Osteoblast (primary cell): ENCODE results near the gene TSPAN17. TPM values are rescaled to one million over a fixed set of nuclear protein-coding genes. Genes with fewer than 3 reads are reported as not detected.
"Not testable (repeated sequence)": the region's sequence is repeated elsewhere in the genome, so short reads cannot be mapped to it uniquely, and the experiment has no call there.

Experiments
- DNase-seq: peaks from one replicate; pipeline ENCODE4 v3.0.0; 2011; ENCODE audit warnings: low spot score, mixed read lengths; ENCODE audit not compliant: insufficient read length; ENCODE audit errors: missing footprints
- H2AFZ ChIP-seq: 2 replicates; pipeline ENCODE4 v1.6.0; 2011; ENCODE audit warnings: mild to moderate bottlenecking, low read length
- H3K27ac ChIP-seq: 2 replicates; pipeline ENCODE4 v1.5.1; 2011; ENCODE audit warnings: mild to moderate bottlenecking, low read depth, low read length, moderate library complexity
- H3K27me3 ChIP-seq: 2 replicates; pipeline ENCODE4 v1.6.0; 2012; ENCODE audit warnings: mild to moderate bottlenecking, control low read depth, inconsistent platforms, low read length, moderate library complexity; ENCODE audit not compliant: insufficient read depth
- H3K36me3 ChIP-seq: 2 replicates; pipeline ENCODE4 v1.5.1; 2011; ENCODE audit warnings: mild to moderate bottlenecking, low read length, control low read depth, moderate library complexity; ENCODE audit not compliant: insufficient read depth
- H3K4me1 ChIP-seq: 2 replicates; pipeline ENCODE4 v1.5.1; 2011; ENCODE audit warnings: mild to moderate bottlenecking, low read length, control low read depth, moderate library complexity; ENCODE audit not compliant: insufficient read depth
- H3K4me2 ChIP-seq: 2 replicates; pipeline ENCODE4 v1.6.0; 2011; ENCODE audit warnings: mild to moderate bottlenecking, low read length; ENCODE audit not compliant: insufficient read depth
- H3K4me3 ChIP-seq: fragments of 200-600 bp; sonication (generic); 3 replicates; pipeline ENCODE4 v1.5.1; 2012; ENCODE audit warnings: mild to moderate bottlenecking, low read length, inconsistent platforms; ENCODE audit not compliant: insufficient read depth
- H3K79me2 ChIP-seq: 2 replicates; pipeline ENCODE4 v1.6.0; 2012; ENCODE audit warnings: mild to moderate bottlenecking, low read length, control low read depth, inconsistent platforms; ENCODE audit not compliant: insufficient read depth
- H3K9me3 ChIP-seq: 2 replicates; pipeline ENCODE4 v1.5.1; 2011; ENCODE audit warnings: low read depth, low read length, control low read depth
- H4K20me1 ChIP-seq: 2 replicates; pipeline ENCODE4 v1.6.0; 2012; ENCODE audit warnings: mild to moderate bottlenecking, low read length, control low read depth; ENCODE audit not compliant: insufficient read depth
- CTCF ChIP-seq: IDR thresholded peaks from 2 replicates; pipeline ENCODE4 v1.5.1; 2011; ENCODE audit warnings: mild to moderate bottlenecking, low read depth, low read length, moderate library complexity; ENCODE audit errors: extremely low read depth
- total RNA-seq: library from RNA; depleted of rRNA; stranded (reverse); fragments of >200 nt; gene quantifications from 2 replicates; pipeline ENCODE4 v1.2.3, GENCODE V29; 2012

The TSPAN17 gene
- total RNA-seq, 1 donor, result 26.1 TPM

GRCh38 chr5:176697267-176697933 lies 50.1 kb downstream of the TSPAN17 start:
- DNase-seq, result peak; percentile 42
- no peak for TF ChIP-seq CTCF
- Histone ChIP-seq H3K27ac (no peak overlapping the region), H3K27me3 (peaks cover 71% of the 10 kb centered on the region), H3K9me3 (no peaks in the 10 kb centered on the region), H3K4me2 (no peak overlapping the region), H3K4me3 (no peak overlapping the region), H2AFZ (no peak overlapping the region), H3K79me2 (no peaks in the 10 kb centered on the region), H4K20me1 (no peaks in the 10 kb centered on the region), H3K4me1 (no peaks in the 10 kb centered on the region), H3K36me3 (no peaks in the 10 kb centered on the region)

- H2AFZ ChIP-seq, result no peak overlapping the region
- no peak overlapping the region for H3K4me2 ChIP-seq
- no peak for DNase-seq
- H3K4me1 ChIP-seq, result no peaks in the 10 kb centered on the region
- peaks cover 71% of the 10 kb centered on the region for H3K27me3 ChIP-seq
- H3K4me3 ChIP-seq, result no peak overlapping the region
- H3K9me3 ChIP-seq, result no peaks in the 10 kb centered on the region
- no peaks in the 10 kb centered on the region for H4K20me1 ChIP-seq
- no peak overlapping the region for H3K27ac ChIP-seq
- H3K36me3 ChIP-seq, result no peaks in the 10 kb centered on the region
- no peak for TF ChIP-seq CTCF
- H3K79me2 ChIP-seq, result no peaks in the 10 kb centered on the region
Observed at GRCh38 chr5:176697934-176698538, 50.8 kb downstream of the TSPAN17 start.

DNA sequence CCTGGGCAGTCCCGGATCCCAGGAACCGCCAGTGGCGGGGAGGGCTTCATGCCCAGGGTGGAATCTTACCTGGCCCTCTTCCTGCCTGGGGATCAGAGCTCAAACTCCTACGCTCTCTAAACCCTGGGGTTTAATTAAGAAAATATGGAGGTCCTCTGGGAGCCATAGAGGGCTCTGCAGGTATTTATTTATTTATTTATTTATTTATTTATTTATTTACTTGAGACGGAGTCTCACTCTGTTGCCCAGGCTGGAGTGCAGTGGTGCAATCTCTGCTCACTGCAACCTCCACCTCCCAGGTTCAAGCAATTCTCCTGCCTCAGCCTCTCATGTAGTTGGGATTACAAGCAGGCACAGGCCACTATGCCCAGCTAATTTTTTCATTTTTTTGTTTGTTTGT lies 52.2 kb downstream of the TSPAN17 start:
- not testable (repeated sequence) for H3K4me2 ChIP-seq, DNase-seq, H3K4me3 ChIP-seq, H3K79me2 ChIP-seq, H3K27ac ChIP-seq, H3K4me1 ChIP-seq, H3K9me3 ChIP-seq, H4K20me1 ChIP-seq, H3K36me3 ChIP-seq, H2AFZ ChIP-seq
- peaks cover 63% of the 10 kb centered on the region for H3K27me3 ChIP-seq

DNA sequence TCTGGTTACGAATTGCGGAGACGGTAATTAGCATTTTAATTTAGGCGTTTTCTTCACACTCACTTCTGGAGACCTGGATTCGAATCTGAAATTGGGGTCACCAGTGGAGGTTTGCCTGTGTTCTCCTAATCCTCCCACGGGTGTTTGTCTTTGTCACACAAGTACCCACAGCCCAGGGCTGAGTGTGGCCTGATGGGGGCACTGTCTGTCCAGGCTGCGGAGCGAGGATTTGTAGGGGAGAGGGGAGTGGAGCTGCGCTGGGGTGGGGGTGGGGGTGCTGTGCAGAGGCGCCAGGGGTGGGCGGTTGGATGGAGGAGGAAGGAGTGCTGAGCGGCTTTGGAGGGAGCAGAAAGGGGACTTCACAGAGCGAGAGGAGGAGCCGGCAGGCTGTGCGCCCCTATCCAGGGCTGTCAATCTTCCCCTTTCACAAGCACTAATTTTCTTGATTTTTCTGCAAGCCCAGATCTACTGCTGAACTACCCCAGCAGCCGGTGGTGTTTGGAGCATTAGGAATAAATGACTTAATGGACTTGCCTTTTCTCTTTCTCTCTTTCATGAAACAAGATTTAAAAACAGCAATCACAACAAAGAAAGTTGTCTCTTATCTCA lies 53.1 kb downstream of the TSPAN17 start:
- no peak overlapping the region for H2AFZ ChIP-seq
- peaks cover 64% of the 10 kb centered on the region for H3K27me3 ChIP-seq
- no peak for DNase-seq
- H3K27ac ChIP-seq, result no peak overlapping the region
- peak; percentile 14 for TF ChIP-seq CTCF
- no peaks in the 10 kb centered on the region for H3K9me3 ChIP-seq
- H3K4me3 ChIP-seq, result no peak overlapping the region
- no peaks in the 10 kb centered on the region for H4K20me1 ChIP-seq
- H3K4me2 ChIP-seq, result no peak overlapping the region
- H3K36me3 ChIP-seq, result no peaks in the 10 kb centered on the region
- H3K79me2 ChIP-seq, result no peaks in the 10 kb centered on the region
- no peaks in the 10 kb centered on the region for H3K4me1 ChIP-seq
